ENCODE measurements around the gene SLC9A3. TPM values are rescaled to one million over a fixed set of nuclear protein-coding genes. Genes with fewer than 3 reads are reported as not detected.

SLC9A3 gene
- total RNA-seq, 4 donors from 2014 or later = 0.29 to 3.9 (median 2.6) TPM

DNA sequence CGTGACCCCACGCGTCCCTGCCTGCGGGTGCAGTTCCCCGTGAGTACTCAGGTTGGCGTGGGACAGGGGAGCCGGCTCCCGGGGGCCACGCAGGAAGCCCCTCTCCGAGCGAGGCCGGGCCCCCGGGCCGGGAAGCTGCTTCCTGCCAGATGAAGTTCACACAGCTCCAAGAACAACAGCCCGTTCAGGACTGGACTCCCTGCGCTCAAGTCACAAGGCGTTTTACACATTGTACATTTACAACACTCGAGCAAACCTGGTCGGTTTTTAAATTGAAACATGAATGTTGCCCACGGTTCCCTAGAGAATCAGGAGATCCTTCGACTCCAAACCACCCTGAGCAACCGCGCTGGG, 22.4 kb downstream of the SLC9A3 start:
- intact Hi-C loops (cut with DNase I; ENCODE audit: low total_unique reads) = no loop called here
- no peak for TF ChIP-seq POLR2A (IDR thresholded peaks at IDR 0.05)
- TF ChIP-seq, protein P1, sequence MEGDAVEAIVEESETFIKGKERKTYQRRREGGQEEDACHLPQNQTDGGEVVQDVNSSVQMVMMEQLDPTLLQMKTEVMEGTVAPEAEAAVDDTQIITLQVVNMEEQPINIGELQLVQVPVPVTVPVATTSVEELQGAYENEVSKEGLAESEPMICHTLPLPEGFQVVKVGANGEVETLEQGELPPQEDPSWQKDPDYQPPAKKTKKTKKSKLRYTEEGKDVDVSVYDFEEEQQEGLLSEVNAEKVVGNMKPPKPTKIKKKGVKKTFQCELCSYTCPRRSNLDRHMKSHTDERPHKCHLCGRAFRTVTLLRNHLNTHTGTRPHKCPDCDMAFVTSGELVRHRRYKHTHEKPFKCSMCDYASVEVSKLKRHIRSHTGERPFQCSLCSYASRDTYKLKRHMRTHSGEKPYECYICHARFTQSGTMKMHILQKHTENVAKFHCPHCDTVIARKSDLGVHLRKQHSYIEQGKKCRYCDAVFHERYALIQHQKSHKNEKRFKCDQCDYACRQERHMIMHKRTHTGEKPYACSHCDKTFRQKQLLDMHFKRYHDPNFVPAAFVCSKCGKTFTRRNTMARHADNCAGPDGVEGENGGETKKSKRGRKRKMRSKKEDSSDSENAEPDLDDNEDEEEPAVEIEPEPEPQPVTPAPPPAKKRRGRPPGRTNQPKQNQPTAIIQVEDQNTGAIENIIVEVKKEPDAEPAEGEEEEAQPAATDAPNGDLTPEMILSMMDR (IDR thresholded peaks at IDR 0.05) = no peak
- Histone ChIP-seq H3K27ac (no peak overlapping the region), H3K9me3 (no peaks in the 10 kb centered on the region), H3K27me3 (no peaks in the 10 kb centered on the region), H3K4me3 (no peak overlapping the region), H3K36me3 (no peaks in the 10 kb centered on the region), H3K4me1 (no peaks in the 10 kb centered on the region)
- no peak for DNase-seq

DNA sequence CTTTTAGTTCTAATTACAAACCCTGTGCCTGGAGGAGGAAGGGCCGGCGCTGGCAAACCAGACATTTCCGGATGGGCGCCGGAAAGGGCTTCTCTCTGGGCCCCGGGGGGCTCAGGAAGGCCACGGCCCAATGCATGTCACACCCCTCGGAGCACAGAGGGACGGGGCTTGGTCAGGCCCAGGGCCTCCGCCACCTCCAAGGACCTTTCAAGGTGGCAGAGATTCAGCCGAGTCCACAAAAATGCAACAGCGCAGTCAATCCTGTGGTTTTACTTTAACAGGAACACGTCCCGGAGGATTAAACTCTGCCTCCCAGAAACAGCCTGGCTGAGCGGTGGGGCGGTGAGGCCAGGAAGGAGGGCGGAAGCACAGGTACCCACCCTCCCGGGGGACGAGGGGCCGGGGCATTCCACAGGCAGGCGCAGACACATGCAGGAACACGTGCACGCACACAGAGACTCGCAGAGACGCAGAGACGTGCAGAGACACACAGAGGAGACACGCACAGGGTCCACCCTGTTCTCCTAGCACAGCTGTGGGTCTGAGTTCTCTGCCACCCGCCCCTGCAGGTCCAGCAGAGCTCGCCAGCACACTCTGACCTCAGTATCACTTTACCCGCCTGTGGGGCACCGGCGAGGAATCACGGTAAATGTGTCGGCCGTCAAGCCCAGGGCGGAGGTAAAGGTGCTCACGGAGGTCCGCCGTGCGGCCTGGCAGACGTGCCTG, 23.0 kb downstream of the SLC9A3 start:
- H3K4me3 ChIP-seq = no peak overlapping the region
- no peaks in the 10 kb centered on the region for H3K27me3 ChIP-seq
- TF ChIP-seq, protein P1 (IDR thresholded peaks at IDR 0.05) = no peak
- no peak for TF ChIP-seq POLR2A (IDR thresholded peaks at IDR 0.05)
- DNase-seq = no peak
- no peaks in the 10 kb centered on the region for H3K36me3 ChIP-seq
- H3K27ac ChIP-seq = no peak overlapping the region
- intact Hi-C loops (cut with DNase I; ENCODE audit: low total_unique reads) = no loop called here
- no peaks in the 10 kb centered on the region for H3K4me1 ChIP-seq
- no peaks in the 10 kb centered on the region for H3K9me3 ChIP-seq

DNA sequence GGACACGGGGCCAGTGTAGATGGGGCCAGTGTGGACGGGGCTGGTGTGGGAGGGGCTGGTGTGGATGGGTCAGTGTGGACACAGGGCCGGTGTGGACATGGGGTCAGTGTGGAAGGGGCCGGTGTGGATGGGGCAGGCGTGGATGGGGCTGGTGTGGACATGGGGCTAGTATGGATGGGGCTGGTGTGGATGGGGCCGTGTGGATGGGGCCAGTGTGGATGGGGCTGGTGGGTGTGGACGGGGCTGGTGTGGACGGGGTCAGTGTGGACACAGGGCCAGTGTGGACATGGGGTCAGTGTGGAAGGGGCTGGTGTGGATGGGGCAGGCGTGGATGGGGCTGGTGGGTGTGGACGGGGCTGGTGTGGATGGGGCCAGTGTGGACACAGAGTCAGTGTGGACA, 23.8 kb downstream of the SLC9A3 start:
- DNase-seq = no peak
- Histone ChIP-seq H3K9me3 (no peaks in the 10 kb centered on the region), H3K36me3 (no peaks in the 10 kb centered on the region), H3K4me1 (no peaks in the 10 kb centered on the region), H3K27ac (no peak overlapping the region), H3K27me3 (no peaks in the 10 kb centered on the region), H3K4me3 (no peak overlapping the region)
- TF ChIP-seq, protein P1 (IDR thresholded peaks at IDR 0.05) = no peak
- TF ChIP-seq POLR2A (IDR thresholded peaks at IDR 0.05) = no peak
- intact Hi-C loops (cut with DNase I; ENCODE audit: low total_unique reads) = no loop called here

GRCh38 chr5:499233-500209, 24.7 kb downstream of the SLC9A3 start:
- intact Hi-C loops (cut with DNase I; ENCODE audit: low total_unique reads) = no loop called here
- H3K27ac ChIP-seq = no peak overlapping the region
- H3K27me3 ChIP-seq = no peaks in the 10 kb centered on the region
- no peak overlapping the region for H3K4me3 ChIP-seq
- H3K9me3 ChIP-seq = no peaks in the 10 kb centered on the region
- TF ChIP-seq, protein P1 (IDR thresholded peaks at IDR 0.05) = no peak
- TF ChIP-seq POLR2A (IDR thresholded peaks at IDR 0.05) = no peak
- no peaks in the 10 kb centered on the region for H3K4me1 ChIP-seq
- DNase-seq = no peak
- H3K36me3 ChIP-seq = no peaks in the 10 kb centered on the region

Data from uterus (tissue), 4 donors.